K562 (cell line): ENCODE results near the gene NDST1. TPM values are rescaled to one million over a fixed set of nuclear protein-coding genes. Genes with fewer than 3 reads are reported as not detected.

Experiments
- ATAC-seq: fragments of 200-7000 bp; cut with Tn5 transposase; 3 replicates; pipeline ENCODE4 v1.9.1; 2020; ENCODE audit warnings: moderate library complexity
- BruUV-seq: library from RNA; stranded (reverse); fragments of 400-500 nt; replicated peaks from 2 replicates; lab custom pipeline; 2021; lab: Mats Ljungman, UMichigan
- CTCF ChIA-PET: fragments of 300-600 bp; formaldehyde crosslinking; extraction: SDS; loops from one replicate; lab custom pipeline; 2021; ENCODE audit warnings: low intra/inter-chr PET ratio; lab: Yijun Ruan, JAX
- POLR2A ChIA-PET: fragments of 300-600, 350-650 bp; sonication (Branson Sonifier 250); formaldehyde crosslinking; extraction: SDS; loops from one replicate; lab custom pipeline; 2021; ENCODE audit warnings: antibody characterized with exemption, inconsistent platforms; lab: Yijun Ruan, JAX
- DNase-seq, 4 experiments: peaks; one replicate each; pipeline versions ENCODE4 v3.0.0 to v3.0.0-alpha.2; 2011 to 2018; ENCODE audit warnings: low spot score in 3 of 4, mixed read lengths in 3 of 4; ENCODE audit errors: extremely low read depth in 1 of 4
- FAIRE-seq: peaks from 2 replicates; lab custom pipeline; 2011; peaks lifted over from hg19 to GRCh38; lab: Jason Lieb, UNC
- H2AFZ ChIP-seq: 2 replicates; pipeline ENCODE4 v1.6.0; 2011; ENCODE audit warnings: low read depth, low read length, control low read depth, inconsistent platforms
- H3K27ac ChIP-seq: fragments of 200-600 bp; 3 replicates; pipeline ENCODE4 v1.8.0; 2011; ENCODE audit warnings: low read depth, mild to moderate bottlenecking, control low read depth, inconsistent platforms, low read length, moderate library complexity, mixed read lengths; ENCODE audit errors: extremely low read depth
- H3K27me3 ChIP-seq, 2 experiments: fragments of 300-600 bp in 1 of 2; 2 replicates in 1 of 2; 3 replicates in 1 of 2; pipeline versions ENCODE4 v1.6.0 to v1.8.0; 2011; ENCODE audit warnings: inconsistent platforms in 2 of 2, low read length in 2 of 2, mild to moderate bottlenecking in 1 of 2, mixed read lengths in 1 of 2, moderate library complexity in 1 of 2; ENCODE audit not compliant: control insufficient read depth in 2 of 2, insufficient read depth in 2 of 2
- H3K36me3 ChIP-seq: fragments of 300-600 bp; 3 replicates; pipeline ENCODE4 v1.8.0; 2011; ENCODE audit warnings: mild to moderate bottlenecking, low read length, inconsistent platforms; ENCODE audit not compliant: control insufficient read depth, insufficient read depth
- H3K4me1 ChIP-seq, 2 experiments: fragments of 200-600 bp in 1 of 2; replicated peaks in 1 of 2; 2 replicates in 1 of 2; 3 replicates in 1 of 2; pipeline versions ENCODE4 v1.5.1 to v1.8.0; 2011; ENCODE audit warnings: inconsistent platforms in 2 of 2, low read length in 2 of 2, mild to moderate bottlenecking in 1 of 2, mixed read lengths in 1 of 2, moderate library complexity in 1 of 2; ENCODE audit not compliant: control insufficient read depth in 2 of 2, insufficient read depth in 2 of 2
- H3K4me2 ChIP-seq: 2 replicates; pipeline ENCODE4 v1.6.1; 2011; ENCODE audit warnings: low read length, control low read depth, inconsistent platforms, mixed read lengths; ENCODE audit not compliant: insufficient read depth
- H3K4me3 ChIP-seq: fragments of 200-600 bp; sonication (generic), shearing (Covaris generic); 2 replicates; pipeline ENCODE4 v1.5.1; 2016; ENCODE audit warnings: control low read depth, inconsistent platforms
- H3K79me2 ChIP-seq: fragments of 200-600 bp; 3 replicates; pipeline ENCODE4 v1.8.0; 2011; ENCODE audit warnings: low read length, inconsistent platforms; ENCODE audit not compliant: control insufficient read depth, insufficient read depth
- H3K9ac ChIP-seq, 2 experiments: 2 replicates each; pipeline versions ENCODE4 v1.6.0 to v1.6.1; 2011; ENCODE audit warnings: low read depth in 2 of 2, low read length in 2 of 2, control low read depth in 1 of 2, inconsistent platforms in 1 of 2, mild to moderate bottlenecking in 1 of 2, mixed read lengths in 1 of 2; ENCODE audit not compliant: insufficient read depth in 1 of 2
- H3K9me1 ChIP-seq: one replicate; pipeline ENCODE4 v1.6.0; 2011; ENCODE audit warnings: inconsistent platforms, mild to moderate bottlenecking, low read length, moderate library complexity; ENCODE audit not compliant: control insufficient read depth, insufficient read depth
- H3K9me3 ChIP-seq: replicated peaks from 2 replicates; pipeline ENCODE4 v1.5.1; 2011; ENCODE audit warnings: low read depth, low read length, inconsistent platforms; ENCODE audit not compliant: control insufficient read depth, insufficient read depth
- H4K20me1 ChIP-seq: replicated peaks from 2 replicates; pipeline ENCODE4 v1.6.1; 2011; ENCODE audit warnings: low read length, inconsistent platforms, mixed read lengths; ENCODE audit not compliant: control insufficient read depth, insufficient read depth
- ERF ChIP-seq: fragments of 450-650 bp; formaldehyde crosslinking; IDR thresholded peaks from 2 replicates; pipeline ENCODE4 v1.4.0; 2020; ENCODE audit warnings: mild to moderate bottlenecking, mixed read lengths
- EZH2 ChIP-seq: IDR thresholded peaks from 2 replicates; pipeline ENCODE4 v1.6.1; 2012; ENCODE audit warnings: low read depth, mild to moderate bottlenecking, inconsistent platforms, low read length, borderline replicate concordance
- FOXJ3 ChIP-seq: sonication (generic); formaldehyde crosslinking; IDR thresholded peaks from 2 replicates; pipeline ENCODE4 v1.4.0; 2020; ENCODE audit warnings: mild to moderate bottlenecking, missing genetic modification reagents
- FUS ChIP-seq: fragments of 200-400 bp; formaldehyde crosslinking; optimal IDR thresholded peaks from 2 replicates; pipeline ENCODE3; 2017; ENCODE audit warnings: low read depth, low read length
- HMBOX1 ChIP-seq: sonication (generic); IDR thresholded peaks from 2 replicates; pipeline ENCODE4 v1.6.1; 2016
- KAT2B ChIP-seq: IDR thresholded peaks from one replicate; pipeline ENCODE4 v1.6.1; 2012; ENCODE audit warnings: low read depth, mild to moderate bottlenecking, control low read depth, inconsistent platforms, low read length, moderate library complexity
- MEF2A ChIP-seq: IDR thresholded peaks from 2 replicates; pipeline ENCODE4 v1.6.1; 2011; ENCODE audit warnings: low read depth, mild to moderate bottlenecking, low read length, moderate library complexity; ENCODE audit not compliant: control insufficient read depth
- MXI1 ChIP-seq: IDR thresholded peaks from 2 replicates; pipeline ENCODE4 v1.6.1; 2011; ENCODE audit warnings: low read depth, mild to moderate bottlenecking, improper control_type of control experiment, low read length
- NUFIP1 ChIP-seq: fragments of 450-650 bp; IDR thresholded peaks from 2 replicates; pipeline ENCODE4 v1.6.1; 2018; ENCODE audit not compliant: partially characterized antibody
- RAD21 ChIP-seq, 2 experiments: fragments of 250-450 bp in 1 of 2; fragments of 450-650 bp in 1 of 2; sonication (Bioruptor Pico) in 1 of 2; formaldehyde crosslinking in 1 of 2; IDR thresholded peaks in 1 of 2; conservative IDR thresholded peaks in 1 of 2; 2 replicates each; pipeline versions ENCODE4 v1.4.0 to v1.8.0; 2020 to 2022; ENCODE audit warnings: mild to moderate bottlenecking in 2 of 2, moderate library complexity in 1 of 2
- RAD51 ChIP-seq: fragments of 450-650 bp; IDR thresholded peaks from 2 replicates; pipeline ENCODE4 v1.7.1; 2016; ENCODE audit warnings: low read depth, mild to moderate bottlenecking, borderline replicate concordance
- SMARCC2 ChIP-seq: fragments of 450-650 bp; IDR thresholded peaks from 2 replicates; pipeline ENCODE4 v1.6.1; 2017; ENCODE audit warnings: antibody characterized with exemption, moderate library complexity, mild to moderate bottlenecking, low read depth
- SNIP1 ChIP-seq: fragments of 450-650 bp; IDR thresholded peaks from 2 replicates; pipeline ENCODE4 v1.7.1; 2017; ENCODE audit warnings: low read depth, mild to moderate bottlenecking
- ZFP30 ChIP-seq: fragments of 250-450 bp; sonication (Bioruptor Pico); IDR thresholded peaks from 2 replicates; pipeline ENCODE4 v1.8.0; 2022; ENCODE audit warnings: moderate library complexity, mild to moderate bottlenecking, inconsistent platforms, borderline replicate concordance
- ZFX ChIP-seq: sonication (generic); formaldehyde crosslinking; IDR thresholded peaks from 2 replicates; pipeline ENCODE4 v1.8.0; 2022; ENCODE audit warnings: mild to moderate bottlenecking, missing genetic modification reagents, moderate library complexity
- ZNF263 ChIP-seq: sonication (generic); formaldehyde crosslinking; IDR thresholded peaks from 2 replicates; pipeline ENCODE4 v1.8.0; 2022; ENCODE audit warnings: mild to moderate bottlenecking, missing genetic modification reagents, borderline replicate concordance
- ZNF436 ChIP-seq: fragments of 250-450, 450-650 bp; sonication (Bioruptor Pico); formaldehyde crosslinking; IDR thresholded peaks from 2 replicates; pipeline ENCODE4 v1.7.0; 2020; ENCODE audit warnings: mild to moderate bottlenecking
- ZSCAN29 ChIP-seq: fragments of 450-650 bp; IDR thresholded peaks from 2 replicates; pipeline ENCODE4 v1.6.1; 2017
- WGBS: fragments of 100-300 bp; shearing (Covaris generic); methylation state at CpG from one replicate; pipeline ENCODE4 v1.1.6; 2016; ENCODE audit warnings: low coverage, mixed read lengths; ENCODE audit not compliant: insufficient coverage; ENCODE audit errors: missing lambda C conversion rate; 5-methylcytosine and 5-hydroxymethylcytosine counted together
- in situ Hi-C: fragments of 300-500 bp; cut with MboI; formaldehyde crosslinking; loops from 4 replicates; pipeline ENCODE4 v1.15.0; 2018; ENCODE audit warnings: inconsistent platforms, mixed read lengths
- intact Hi-C: fragments of 100-400 bp; cut with micrococcal nuclease; formaldehyde crosslinking; loops from 2 replicates; pipeline ENCODE4 v1.14.2; 2022
- polyA plus RNA-seq, 8 experiments: library from polyadenylated mRNA; depleted of rRNA in 4 of 8; stranded (reverse) in 5 of 8; unstranded in 3 of 8; fragments of >200 nt; fragmentation: Nextera tagmentation in 2 of 8; fragmentation: Illumina TruSeq in 1 of 8; extraction: Ambion mirVana in 2 of 8; extraction: Trizol in 1 of 8; gene quantifications; 2 replicates each; pipeline versions ENCODE4 v1.2.1 to v1.2.3, GENCODE V29; 2011 to 2014; ENCODE audit warnings: inconsistent platforms in 1 of 8, missing spikeins in 1 of 8
- total RNA-seq, 7 experiments: library from RNA; depleted of rRNA in 6 of 7; stranded (reverse); fragments of >200 nt in 6 of 7; fragmentation: Illumina TruSeq in 2 of 7; extraction: Trizol in 2 of 7; gene quantifications; 2 replicates each; pipeline versions ENCODE4 v1.2.1 to v1.2.3, GENCODE V29; 2011 to 2021; ENCODE audit warnings: low replicate concordance in 1 of 7

Gene NDST1
- total and polyA plus RNA-seq, 9 of the 15 experiments (the other 6 are each of a cell fraction or from before 2014, with no cell fraction given), result 0.38 to 47.9 (median 9.9) TPM

GRCh38 chr5:150538007-150538917 is 30.3 kb downstream of the NDST1 start:
- H3K9me3 ChIP-seq, result no peaks in the 10 kb centered on the region
- H3K4me2 ChIP-seq, result no peak overlapping the region
- POLR2A ChIA-PET, result interaction anchor here (0.7 kb wide), 1 partner anchor 87 kb away, joined by 3 read pairs; no protein-coding TSS in a partner anchor
- H4K20me1 ChIP-seq, result no peaks in the 10 kb centered on the region
- CTCF ChIA-PET, result no interaction called here
- BruUV-seq, result no TSS peak
- no peak overlapping the region for H3K9ac ChIP-seq
- H2AFZ ChIP-seq, result no peak overlapping the region
- H3K79me2 ChIP-seq, result no peaks in the 10 kb centered on the region
- H3K36me3 ChIP-seq, result peaks cover 77% of the 10 kb centered on the region; the same call in 2 of the 3 replicates
- intact Hi-C loops, result no loop called here
- no peak overlapping the region for H3K27ac ChIP-seq
- DNase-seq, result peak in 1 of 4 experiments; percentile 34
- H3K4me1 ChIP-seq, result no peaks in the 10 kb centered on the region
- H3K27me3 ChIP-seq, result no peaks in the 10 kb centered on the region
- in situ Hi-C loops, result no loop called here
- ATAC-seq, result peak; percentile 80
- H3K4me3 ChIP-seq, result no peak overlapping the region
- 78% methylated on average over 8 of the region's 8 CpGs for WGBS
- H3K9me1 ChIP-seq, result no peaks in the 10 kb centered on the region
- FAIRE-seq, result peak; percentile 35
- TF ChIP-seq SMARCC2 (no peak), FOXJ3 (CRISPR knock-in tag) (no peak), HMBOX1 (peak; percentile 79), ZNF263 (CRISPR knock-in tag) (0 out of 2 replicates have a peak, but pooled peaks have one; percentile 40), KAT2B (no peak), ZNF436 (CRISPR knock-in tag) (no peak), ZFP30 (CRISPR knock-in tag) (no peak), MEF2A (no peak), ZFX (peak; percentile 35; the same call in 1 of the 2 replicates), MXI1 (no peak), EZH2 (no peak), FUS (no peak), NUFIP1 (no peak), SNIP1 (0 out of 2 replicates have a peak, but pooled peaks have one; percentile 36), ZSCAN29 (no peak), RAD21 (CRISPR knock-in tag; conservative IDR thresholded peaks at IDR 0.05 in 1 of 2, IDR thresholded peaks at IDR 0.05 in 1 of 2) (0 out of 4 replicates have a peak, but pooled peaks of 1 of the 2 experiments have one; percentile 10), ERF (CRISPR knock-in tag) (no peak), RAD51 (no peak)
